H9 (cell line): Measurements from ENCODE around the gene ABCA1. TPM values are rescaled to one million over a fixed set of nuclear protein-coding genes. Genes with fewer than 3 reads are reported as not detected.

ENCODE experiments used
- DNase-seq: peaks from one replicate; pipeline ENCODE4 v3.0.0-alpha.2; 2017
- H2AFZ ChIP-seq: one replicate; pipeline ENCODE4 v1.6.1; 2013; ENCODE audit warnings: mild to moderate bottlenecking, low read length, control low read depth, moderate library complexity
- H2AK5ac ChIP-seq: 2 replicates; pipeline ENCODE4 v1.6.1; 2013; ENCODE audit warnings: low read length, control low read depth, mixed read lengths; ENCODE audit not compliant: insufficient read length
- H2BK120ac ChIP-seq: one replicate; pipeline ENCODE4 v1.6.1; 2013; ENCODE audit warnings: low read depth, mild to moderate bottlenecking, low read length, control low read depth, inconsistent platforms; ENCODE audit not compliant: poor library complexity, severe bottlenecking
- H2BK12ac ChIP-seq: 2 replicates; pipeline ENCODE4 v1.6.1; 2013; ENCODE audit warnings: low read length, control low read depth, mixed read lengths, low read depth; ENCODE audit not compliant: insufficient read length
- H2BK15ac ChIP-seq: 2 replicates; pipeline ENCODE4 v1.6.1; 2013; ENCODE audit warnings: low read depth, low read length, control low read depth
- H2BK20ac ChIP-seq: one replicate; pipeline ENCODE4 v1.6.1; 2013; ENCODE audit warnings: low read depth, mild to moderate bottlenecking, low read length, control low read depth, inconsistent platforms; ENCODE audit not compliant: poor library complexity, severe bottlenecking
- H2BK5ac ChIP-seq: 2 replicates; pipeline ENCODE4 v1.6.1; 2013; ENCODE audit warnings: low read length, control low read depth, mixed read lengths; ENCODE audit not compliant: insufficient read length
- H3K14ac ChIP-seq: 2 replicates; pipeline ENCODE4 v1.6.1; 2013; ENCODE audit warnings: low read length, control low read depth; ENCODE audit not compliant: insufficient read depth
- H3K18ac ChIP-seq: 2 replicates; pipeline ENCODE4 v1.6.1; 2013; ENCODE audit warnings: low read depth, mild to moderate bottlenecking, mixed read lengths, low read length, control low read depth; ENCODE audit not compliant: insufficient read length
- H3K23ac ChIP-seq: 2 replicates; pipeline ENCODE4 v1.6.1; 2013; ENCODE audit warnings: low read length, control low read depth, mixed read lengths, low read depth; ENCODE audit not compliant: insufficient read length
- H3K23me2 ChIP-seq: 2 replicates; pipeline ENCODE4 v1.6.1; 2013; ENCODE audit warnings: low read depth, mild to moderate bottlenecking, mixed read lengths, low read length, control low read depth; ENCODE audit not compliant: insufficient read length, poor library complexity, severe bottlenecking
- H3K27ac ChIP-seq: 2 replicates; pipeline ENCODE4 v1.5.1; 2013; ENCODE audit warnings: low read length, control low read depth, mixed read lengths, low read depth; ENCODE audit not compliant: insufficient read length
- H3K27me3 ChIP-seq: 2 replicates; pipeline ENCODE4 v1.6.1; 2013; ENCODE audit warnings: low read length, control low read depth, inconsistent platforms; ENCODE audit not compliant: insufficient read depth
- H3K4ac ChIP-seq: 2 replicates; pipeline ENCODE4 v1.6.1; 2013; ENCODE audit warnings: low read depth, mild to moderate bottlenecking, control low read depth, inconsistent platforms, low read length, moderate library complexity
- H3K4me1 ChIP-seq: 2 replicates; pipeline ENCODE4 v1.6.1; 2013; ENCODE audit warnings: low read length, control low read depth, inconsistent platforms; ENCODE audit not compliant: insufficient read depth
- H3K4me2 ChIP-seq: 2 replicates; pipeline ENCODE4 v1.6.1; 2013; ENCODE audit warnings: low read length, control low read depth, mixed read lengths; ENCODE audit not compliant: insufficient read length, insufficient read depth
- H3K56ac ChIP-seq: 2 replicates; pipeline ENCODE4 v1.6.1; 2013; ENCODE audit warnings: low read depth, mild to moderate bottlenecking, mixed read lengths, low read length, control low read depth; ENCODE audit not compliant: insufficient read length
- H3K79me1 ChIP-seq: 2 replicates; pipeline ENCODE4 v1.6.1; 2013; ENCODE audit warnings: low read depth, mild to moderate bottlenecking, moderate library complexity, low read length, control low read depth, inconsistent platforms; ENCODE audit not compliant: insufficient read depth, poor library complexity, severe bottlenecking
- H3K79me2 ChIP-seq: 2 replicates; pipeline ENCODE4 v1.6.1; 2013; ENCODE audit warnings: low read length, control low read depth, inconsistent platforms; ENCODE audit not compliant: insufficient read depth
- H3K9ac ChIP-seq: 2 replicates; pipeline ENCODE4 v1.6.1; 2013; ENCODE audit warnings: low read length, control low read depth, mixed read lengths; ENCODE audit not compliant: insufficient read length; ENCODE audit errors: extremely low read depth
- H3K9me3 ChIP-seq: one replicate; pipeline ENCODE4 v1.6.1; 2013; ENCODE audit warnings: low read depth, low read length, inconsistent platforms; ENCODE audit not compliant: control insufficient read depth
- H3T11ph ChIP-seq: one replicate; pipeline ENCODE4 v1.6.1; 2013; ENCODE audit warnings: mild to moderate bottlenecking, low read length, control low read depth, inconsistent platforms
- H4K20me1 ChIP-seq: one replicate; pipeline ENCODE4 v1.6.1; 2013; ENCODE audit not compliant: control insufficient read depth, insufficient read length, insufficient read depth
- H4K5ac ChIP-seq: 2 replicates; pipeline ENCODE4 v1.6.1; 2013; ENCODE audit warnings: low read depth, mild to moderate bottlenecking, mixed read lengths, low read length, control low read depth; ENCODE audit not compliant: insufficient read length
- H4K8ac ChIP-seq: replicated peaks from 2 replicates; pipeline ENCODE4 v1.6.1; 2013; ENCODE audit warnings: low read length, control low read depth, mixed read lengths, low read depth; ENCODE audit not compliant: insufficient read length
- H4K91ac ChIP-seq: 2 replicates; pipeline ENCODE4 v1.6.1; 2013; ENCODE audit warnings: low read depth, mild to moderate bottlenecking, moderate library complexity, mixed read lengths, low read length, control low read depth; ENCODE audit not compliant: insufficient read length
- H3K27ac Mint-ChIP-seq, 3 experiments: 2 replicates in 2 of 3; 3 replicates in 1 of 3; pipeline ENCODE4 v1.8.0; 2020 to 2021; ENCODE audit warnings: mixed read lengths in 3 of 3, mild to moderate bottlenecking in 1 of 3, moderate library complexity in 1 of 3
- H3K27me3 Mint-ChIP-seq: 2 replicates; pipeline ENCODE4 v1.8.0; 2021; ENCODE audit warnings: low read depth, mild to moderate bottlenecking, moderate library complexity, mixed read lengths
- H3K36me3 Mint-ChIP-seq, 3 experiments: 2 replicates in 2 of 3; 3 replicates in 1 of 3; pipeline ENCODE4 v1.8.0; 2020 to 2021; ENCODE audit warnings: low read depth in 3 of 3, mixed read lengths in 3 of 3; ENCODE audit not compliant: insufficient read depth in 1 of 3
- H3K4me1 Mint-ChIP-seq, 2 experiments: 2 replicates each; pipeline ENCODE4 v1.8.0; 2020; ENCODE audit warnings: mixed read lengths in 2 of 2
- H3K4me3 Mint-ChIP-seq, 2 experiments: 2 replicates in 1 of 2; 3 replicates in 1 of 2; pipeline ENCODE4 v1.8.0; 2020 to 2021; ENCODE audit warnings: mild to moderate bottlenecking in 2 of 2, mixed read lengths in 2 of 2, moderate library complexity in 1 of 2
- H3K9me3 Mint-ChIP-seq, 2 experiments: 2 replicates in 1 of 2; 3 replicates in 1 of 2; pipeline ENCODE4 v1.8.0; 2020; ENCODE audit warnings: mild to moderate bottlenecking in 2 of 2, mixed read lengths in 2 of 2, moderate library complexity in 1 of 2
- CTCF ChIP-seq: fragments of 200-600 bp; sonication (generic); conservative IDR thresholded peaks from 3 replicates; pipeline ENCODE4 v1.8.0; 2021; ENCODE audit warnings: antibody characterized with exemption, mild to moderate bottlenecking
- WGBS: extraction: QIAGEN DNeasy Blood & Tissue Kit; methylation state at CpG from one replicate; pipeline ENCODE4 v1.1.7; 2013; ENCODE audit warnings: missing lambda C conversion rate, low lambda C conversion rate, mixed read lengths; ENCODE audit not compliant: insufficient read length; ENCODE audit errors: extremely low coverage; 5-methylcytosine and 5-hydroxymethylcytosine counted together
- total RNA-seq: library from RNA; stranded (reverse); gene quantifications from 2 replicates; pipeline ENCODE4 v1.2.1, GENCODE V29; 2021

The ABCA1 gene
- total RNA-seq, 1 experiment from 2014 or later = 16.6 TPM

- H3K36me3 Mint-ChIP-seq = peaks cover 4 to 37% (median 23%) of the 10 kb centered on the region in 3 experiments; a peak in 6 of 7 replicates
- Histone ChIP-seq H4K91ac (no peak overlapping the region), H3K27me3 (no peaks in the 10 kb centered on the region), H3K4me2 (no peak overlapping the region), H2BK15ac (no peak overlapping the region), H4K20me1 (no peaks in the 10 kb centered on the region), H3K27ac (no peak overlapping the region), H3K18ac (no peak overlapping the region), H3T11ph (no peak overlapping the region), H3K4ac (no peak overlapping the region), H3K9me3 (no peaks in the 10 kb centered on the region), H3K56ac (no peak overlapping the region), H3K79me2 (no peaks in the 10 kb centered on the region), H2BK12ac (no peak overlapping the region), H3K23ac (no peak overlapping the region), H4K8ac (no peak overlapping the region), H2AFZ (no peak overlapping the region), H4K5ac (no peak overlapping the region), H3K79me1 (no peaks in the 10 kb centered on the region), H2BK120ac (no peak overlapping the region), H2AK5ac (no peak overlapping the region), H2BK5ac (no peak overlapping the region), H2BK20ac (no peak overlapping the region), H3K23me2 (no peaks in the 10 kb centered on the region), H3K4me1 (peaks cover 11% of the 10 kb centered on the region; the same call in 1 of the 2 replicates), H3K9ac (no peak overlapping the region), H3K14ac (no peak overlapping the region)
- no peak overlapping the region for H3K27ac Mint-ChIP-seq
- no CpG with 5 or more reads among the region's 1 CpG for WGBS
- peaks cover 28 to 44% of the 10 kb centered on the region in 2 experiments for H3K4me1 Mint-ChIP-seq
- TF ChIP-seq CTCF = no peak
- no peaks in the 10 kb centered on the region for H3K27me3 Mint-ChIP-seq
- H3K4me3 Mint-ChIP-seq = no peak overlapping the region
- H3K9me3 Mint-ChIP-seq = no peaks in the 10 kb centered on the region; a peak in 1 of 5 replicates
- DNase-seq = no peak
These were observed 69.1 kb downstream of the ABCA1 start for GRCh38 chr9:104858846-104859245.
